HTERT RPE-1 (cell line): Measurements from ENCODE around the gene AKR1C3.
"Not testable (repeated sequence)": the region's sequence is repeated elsewhere in the genome, so short reads cannot be mapped to it uniquely, and the experiment has no call there.

ENCODE experiments used
- in situ Hi-C: fragments of 300-500 bp; cut with MboI; formaldehyde crosslinking; loops from 4 replicates; pipeline ENCODE4 v1.14.3; 2020; ENCODE audit warnings: low sequenced_read_pairs

The AKR1C3 gene

DNA sequence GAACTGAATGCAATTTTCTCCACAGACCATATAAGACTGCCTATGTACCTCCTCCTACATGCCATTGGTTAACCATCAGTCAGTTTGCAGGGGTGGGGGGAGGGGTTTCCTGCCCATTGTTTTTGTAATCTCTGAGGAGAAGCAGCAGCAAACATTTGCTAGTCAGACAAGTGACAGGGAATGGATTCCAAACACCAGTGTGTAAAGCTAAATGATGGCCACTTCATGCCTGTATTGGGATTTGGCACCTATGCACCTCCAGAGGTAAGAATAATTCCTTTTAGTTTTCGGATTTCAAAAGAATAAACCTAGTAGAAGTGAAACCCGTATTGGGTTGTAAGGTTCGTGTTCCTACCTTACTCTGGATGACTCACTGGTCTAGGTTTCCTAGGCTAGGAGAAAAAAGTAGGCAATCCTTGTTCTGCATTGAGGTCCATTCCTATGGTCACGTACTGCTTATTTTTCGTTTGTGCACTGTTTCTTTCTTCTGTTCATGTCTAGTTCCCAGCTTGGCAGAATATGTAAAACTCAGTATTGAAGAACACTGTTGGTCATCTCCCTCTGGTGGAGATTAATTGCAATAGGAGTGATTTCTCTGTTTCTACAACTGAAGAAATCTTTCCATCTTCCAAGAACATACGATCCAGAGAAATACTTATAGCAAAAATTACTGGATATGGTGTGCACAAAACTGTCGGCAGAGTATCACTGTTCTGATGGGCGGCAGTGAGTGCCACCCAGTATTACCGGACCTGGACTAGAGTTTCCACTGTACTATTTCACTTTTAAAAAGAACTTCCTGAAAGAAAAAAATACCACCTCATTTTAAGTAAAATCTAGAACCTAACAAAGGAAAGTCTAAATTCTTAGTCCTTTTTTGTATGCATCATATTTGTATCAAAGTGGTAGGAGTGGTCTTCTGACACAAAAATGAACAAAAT is at the start of gene AKR1C3:
Gene AKR1C3 (plus strand): TSS at position 150 of the 941 bp plus-strand sequence. CDS start 31 bp downstream, at position 181.
- in situ Hi-C loops: no loop called here

DNA sequence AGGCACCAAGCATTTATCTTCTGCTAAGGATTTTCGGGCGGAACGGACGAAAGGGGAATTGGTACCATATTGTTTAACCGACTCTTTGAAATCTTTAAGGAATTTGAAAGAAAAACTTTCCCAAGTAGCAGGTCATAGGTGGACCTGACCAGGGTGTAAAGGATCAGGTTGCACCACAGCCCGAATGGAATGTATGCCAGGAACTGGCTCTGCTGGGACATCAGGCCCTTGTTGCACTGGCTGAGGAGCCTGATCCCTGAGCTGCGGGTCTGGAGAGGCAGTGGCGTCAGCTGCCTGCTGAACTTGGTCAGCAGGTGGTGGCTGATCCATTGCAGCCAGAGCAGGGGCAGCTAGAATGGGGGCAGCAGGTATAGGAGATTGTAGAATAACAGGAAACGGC is 49.1 kb upstream of the AKR1C3 start:
- in situ Hi-C loops: no loop called here

DNA sequence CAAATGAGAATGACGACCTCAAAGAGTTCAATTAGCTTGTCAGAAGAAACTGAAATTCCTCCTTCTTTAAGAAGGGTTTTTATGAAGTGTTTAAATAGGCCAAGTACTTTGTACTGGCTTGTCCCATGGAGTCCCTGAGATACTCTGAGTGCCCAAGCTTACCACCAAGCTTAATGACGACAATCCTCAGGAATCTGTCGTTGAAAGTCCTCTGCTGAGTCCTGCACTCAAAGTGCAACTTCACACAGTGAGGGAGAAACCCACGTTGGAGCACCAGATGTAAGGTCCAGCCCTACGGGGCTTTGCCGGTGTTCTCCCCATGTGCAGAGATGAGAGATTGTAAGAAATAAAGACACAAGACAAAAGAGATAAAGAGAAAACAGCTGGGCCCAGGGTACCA is 47.8 kb upstream of the AKR1C3 start:
- in situ Hi-C loops: no loop called here

DNA sequence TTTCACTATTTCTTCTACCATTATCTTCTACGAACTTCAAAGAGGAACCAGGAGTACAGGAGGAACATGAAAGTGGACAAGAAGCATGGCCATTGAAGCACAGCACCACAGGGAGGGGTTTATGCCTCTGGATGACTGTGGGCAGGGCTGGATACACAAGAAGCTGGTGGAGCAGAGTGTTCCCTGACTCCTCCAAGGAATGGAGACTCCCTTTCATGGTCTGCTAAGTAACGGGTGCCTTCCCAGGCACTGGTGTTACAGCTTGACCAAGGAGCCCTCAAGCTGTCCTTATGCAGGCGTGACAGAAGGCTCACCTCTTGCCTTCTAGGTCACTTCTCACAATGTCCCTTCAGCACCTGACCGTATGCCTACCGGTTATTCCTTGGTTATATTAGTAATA is 47.2 kb upstream of the AKR1C3 start:
- in situ Hi-C loops: not testable (repeated sequence)

DNA sequence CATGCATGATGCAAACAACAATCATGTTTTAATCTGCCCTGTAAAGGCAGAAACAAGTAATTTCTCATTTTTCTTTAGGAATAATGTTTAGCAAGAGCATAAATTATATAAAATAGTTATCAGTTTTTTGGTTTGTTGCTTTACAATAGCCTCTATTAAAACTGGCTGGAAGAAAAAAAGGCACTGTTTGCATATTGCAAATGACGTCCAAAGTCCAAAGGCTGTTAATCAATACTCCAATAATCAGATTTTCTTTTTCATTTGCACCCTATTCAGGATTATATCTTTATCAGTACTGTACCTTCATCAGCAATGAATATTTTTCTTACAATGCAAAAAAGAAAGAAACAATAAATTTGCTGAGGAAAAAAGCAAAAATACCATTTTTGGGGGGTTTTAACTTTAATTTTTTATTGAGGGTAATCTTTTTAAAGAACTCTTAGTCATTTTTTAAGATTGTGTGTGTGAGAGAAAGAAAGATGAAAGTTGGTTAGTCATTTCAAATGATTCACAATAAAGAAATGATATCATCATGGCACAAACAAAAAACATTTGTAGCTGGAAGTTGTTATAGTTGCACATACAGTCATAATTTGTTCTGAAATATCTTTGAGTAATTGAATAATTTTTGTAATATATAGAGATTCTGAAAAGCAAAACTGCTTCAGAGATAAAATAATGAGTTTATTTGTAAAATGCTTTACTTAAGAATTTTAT is 46.1 kb upstream of the AKR1C3 start:
- in situ Hi-C loops: no loop called here

DNA sequence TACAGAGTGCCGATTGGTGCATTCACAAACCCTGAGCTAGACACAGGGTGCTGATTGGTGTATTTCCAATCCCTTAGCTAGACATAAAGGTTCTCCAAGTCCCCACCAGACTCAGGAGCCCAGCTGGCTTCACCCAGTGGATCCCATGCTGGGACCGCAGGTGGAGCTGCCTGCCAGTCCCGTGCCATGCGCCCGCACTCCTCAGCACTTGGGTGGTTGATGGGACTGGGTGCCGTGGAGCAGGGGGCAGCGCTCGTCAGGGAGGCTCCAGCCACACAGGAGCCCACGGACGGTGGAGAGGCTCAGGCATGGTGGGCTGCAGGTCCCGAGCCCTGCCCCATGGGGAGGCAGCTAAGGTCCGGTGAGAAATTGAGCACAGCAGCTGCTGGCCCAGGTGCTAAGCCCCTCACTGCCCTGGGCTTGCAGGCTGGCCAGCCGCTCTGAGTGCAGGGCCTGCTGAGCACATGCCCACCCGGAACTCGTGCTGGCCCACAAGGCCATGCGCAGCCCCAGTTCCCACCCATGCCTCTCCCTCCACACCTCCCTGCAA is 41.2 kb upstream of the AKR1C3 start:
- in situ Hi-C loops: not testable (repeated sequence)

DNA sequence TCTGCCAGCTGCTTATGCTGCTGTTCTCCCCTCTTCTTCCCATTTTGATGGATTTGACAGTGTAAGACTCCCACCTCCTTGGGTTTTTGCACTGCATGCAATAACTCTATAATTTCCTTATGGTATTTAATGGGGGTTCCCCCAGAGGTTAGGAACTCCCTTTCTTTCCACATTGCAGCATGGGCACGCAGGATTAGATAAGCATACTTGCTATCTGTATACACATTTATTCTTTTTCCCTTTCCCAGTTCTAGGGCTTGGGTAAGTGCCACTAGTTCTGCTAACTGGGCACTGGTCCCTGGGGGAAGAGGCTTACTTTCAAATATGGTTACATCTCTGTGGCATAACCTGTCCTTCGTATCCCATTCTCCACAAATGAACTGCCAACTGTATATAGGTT is 39.4 kb upstream of the AKR1C3 start:
- in situ Hi-C loops: not testable (repeated sequence)

DNA sequence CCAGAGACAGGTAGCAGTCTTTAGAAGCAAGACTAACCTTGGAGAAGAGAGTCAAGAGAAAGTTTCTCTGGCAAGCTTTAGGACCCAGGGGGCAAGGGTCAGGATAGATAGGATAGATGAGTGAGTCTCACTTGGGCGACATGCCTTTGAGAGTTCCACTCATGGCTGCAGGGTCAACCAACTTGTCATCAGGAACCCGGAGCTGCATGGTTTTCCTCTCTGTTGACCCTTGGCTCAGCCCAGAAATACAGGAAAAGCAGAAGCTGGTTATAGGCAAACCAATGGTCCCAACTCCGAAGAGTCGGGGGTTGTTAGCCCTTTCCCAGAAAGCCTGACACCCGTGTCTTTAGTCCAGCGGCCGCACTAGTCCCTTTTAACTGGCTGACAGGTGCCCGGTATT is 34.9 kb upstream of the AKR1C3 start:
- in situ Hi-C loops: not testable (repeated sequence)

DNA sequence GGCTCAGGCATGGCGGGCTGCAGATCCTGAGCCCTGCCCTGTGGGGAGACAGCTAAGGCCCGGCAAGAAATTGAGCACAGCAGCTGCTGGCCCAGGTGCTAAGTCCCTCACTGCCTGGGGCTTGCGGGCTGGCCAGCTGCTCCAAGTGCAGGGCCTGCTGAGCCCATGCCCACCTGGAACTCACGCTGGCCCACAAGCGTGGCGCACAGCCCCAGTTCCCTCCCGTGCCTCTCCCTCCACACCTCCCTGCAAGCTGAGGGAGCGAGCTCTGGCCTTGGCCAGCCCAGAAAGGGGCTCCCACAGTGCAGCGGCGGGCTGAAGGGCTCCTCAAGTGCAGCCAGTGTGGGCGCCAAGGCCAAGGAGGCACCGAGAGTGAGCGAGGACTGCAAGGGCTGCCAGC is 33.4 kb upstream of the AKR1C3 start:
- in situ Hi-C loops: not testable (repeated sequence)

DNA sequence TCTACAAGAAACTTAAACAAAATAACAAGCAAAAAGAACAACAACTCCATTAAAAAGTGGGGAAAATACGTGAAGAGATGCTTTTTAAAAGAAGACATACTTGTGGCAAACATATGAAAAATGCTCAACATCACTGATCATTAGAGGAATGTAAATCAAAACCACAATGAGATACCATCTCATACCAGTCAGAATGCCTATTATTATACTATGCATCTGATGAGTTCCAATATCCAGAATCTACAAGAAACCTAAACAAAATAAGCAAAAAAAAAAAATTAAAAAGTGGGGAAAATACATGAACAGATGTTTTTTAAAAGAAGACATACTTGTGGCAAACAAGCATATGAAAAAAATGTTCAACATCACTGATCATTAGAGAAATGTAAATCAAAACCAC is 29.6 kb upstream of the AKR1C3 start:
- in situ Hi-C loops: no loop called here

DNA sequence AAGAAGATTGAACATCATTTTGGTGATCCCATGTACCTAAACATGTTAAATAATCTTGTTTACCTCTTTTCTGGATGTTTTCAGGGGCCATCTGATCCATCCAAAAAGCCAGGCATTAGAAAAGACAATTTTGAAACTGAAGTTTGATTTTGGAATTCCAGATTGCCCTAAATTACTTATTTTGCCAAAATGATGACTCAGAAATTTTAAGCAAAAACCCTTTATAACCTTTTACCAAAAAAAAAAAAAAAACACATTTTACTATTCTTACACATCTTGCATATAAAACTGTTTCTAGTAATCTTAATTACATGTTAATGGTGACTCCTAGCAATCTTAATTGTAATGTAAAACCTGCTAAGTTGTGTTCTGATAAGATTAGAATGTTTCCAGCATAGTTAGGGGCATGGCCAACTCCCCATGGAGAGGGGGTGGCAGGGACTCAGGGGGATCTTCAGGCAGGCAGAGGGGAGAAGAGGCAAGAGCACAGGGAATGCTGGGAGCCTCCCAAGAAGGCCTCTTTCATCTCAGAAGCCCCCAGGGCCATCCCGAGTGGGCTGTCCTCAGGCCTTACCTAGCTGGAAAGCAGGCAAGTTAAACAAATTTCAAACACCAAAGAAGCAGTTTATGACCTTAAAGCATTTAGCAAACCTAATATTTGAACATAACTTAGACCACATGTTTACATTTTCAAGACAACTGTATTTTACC is 25.8 kb upstream of the AKR1C3 start:
- in situ Hi-C loops: no loop called here

DNA sequence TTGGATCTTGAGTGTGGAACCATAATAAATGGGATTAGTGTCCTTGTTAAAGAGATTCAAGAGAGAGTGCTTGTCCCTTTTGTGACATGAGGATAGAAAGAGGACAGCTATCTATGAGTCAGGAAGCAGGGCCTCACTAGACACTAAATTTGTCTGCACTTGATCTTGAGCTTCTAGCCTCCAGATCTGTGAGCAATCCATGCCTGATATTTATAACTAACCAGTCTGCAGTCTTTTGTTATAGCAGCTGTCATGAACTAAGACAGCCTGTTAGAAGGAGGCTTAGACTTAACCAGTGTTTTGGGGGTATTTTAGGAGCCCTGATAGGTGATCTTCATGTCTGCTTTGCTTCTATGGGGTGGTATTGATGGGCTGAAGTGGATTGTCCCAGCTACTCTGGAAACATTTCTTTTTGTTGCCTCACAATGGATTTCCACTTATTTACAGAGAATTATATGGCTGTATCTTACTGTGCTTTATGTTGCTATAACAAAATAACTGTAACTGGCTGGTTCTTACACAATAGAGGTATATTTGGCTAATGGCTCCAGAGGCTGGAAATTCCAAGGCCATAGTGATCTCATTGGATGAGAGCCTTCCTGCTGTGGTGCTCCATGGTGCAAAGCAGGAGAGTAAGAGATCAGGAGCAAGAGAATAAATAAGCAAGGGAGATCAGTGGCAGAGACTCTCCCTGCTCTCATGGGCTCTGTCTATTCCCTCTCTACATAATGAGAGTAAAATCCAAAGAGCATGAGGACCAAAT is 23.4 kb upstream of the AKR1C3 start:
- in situ Hi-C loops: no loop called here

DNA sequence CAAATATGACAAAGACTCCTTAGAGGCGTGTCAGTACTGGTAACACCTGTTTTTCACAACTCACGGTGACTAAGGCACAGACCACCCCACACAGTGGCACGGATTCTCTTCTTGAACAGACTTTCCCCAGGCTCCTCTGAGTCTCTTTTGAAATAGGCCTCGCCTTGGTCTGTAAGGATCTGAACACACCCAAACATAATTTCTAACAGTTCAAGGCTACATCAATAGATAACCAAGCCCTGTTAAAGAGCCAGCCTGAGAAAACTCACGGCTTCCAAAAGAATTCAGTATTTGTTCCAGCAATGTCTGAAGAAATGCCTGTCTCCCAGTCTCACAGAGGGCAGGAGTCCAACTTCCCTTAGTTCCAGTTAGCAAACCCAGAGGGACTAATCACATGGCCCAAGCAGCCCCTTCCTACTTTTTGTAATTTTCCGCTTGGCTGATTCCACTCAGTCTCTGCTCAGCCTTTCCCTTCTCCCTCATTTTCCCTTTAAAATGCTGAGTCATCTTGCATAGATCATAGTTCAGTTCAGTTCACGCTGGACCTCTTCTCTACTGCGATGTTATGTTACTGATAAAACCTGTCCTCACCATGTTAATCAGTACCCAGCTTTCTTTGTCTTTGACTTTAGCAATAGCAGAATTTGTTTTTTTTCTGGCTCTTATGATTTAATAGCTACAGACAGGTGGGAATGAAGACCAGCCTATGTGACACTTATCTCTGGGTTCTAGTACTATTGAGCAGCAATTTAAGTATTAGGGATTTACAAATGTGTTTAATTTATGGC is 22.6 kb upstream of the AKR1C3 start:
- in situ Hi-C loops: no loop called here

DNA sequence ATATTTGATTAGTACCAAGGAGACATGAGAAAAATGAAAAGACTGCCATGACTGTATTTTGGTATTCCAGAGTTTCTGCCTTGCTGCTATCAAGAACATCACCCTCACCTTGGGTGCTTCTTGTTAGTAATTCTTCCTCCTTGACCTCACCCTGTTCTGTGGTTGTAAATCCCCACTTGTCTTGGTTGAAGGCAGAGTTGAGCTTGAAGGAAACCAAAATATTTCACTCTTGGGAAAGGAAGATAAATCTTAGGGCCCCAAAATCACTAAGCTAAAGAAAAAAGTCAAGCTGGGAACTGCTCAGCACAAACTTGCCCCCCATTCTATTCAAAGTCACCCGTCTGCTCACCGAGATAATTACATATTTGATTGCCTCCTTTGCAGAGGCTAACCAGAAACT is 20.6 kb upstream of the AKR1C3 start:
- in situ Hi-C loops: no loop called here

DNA sequence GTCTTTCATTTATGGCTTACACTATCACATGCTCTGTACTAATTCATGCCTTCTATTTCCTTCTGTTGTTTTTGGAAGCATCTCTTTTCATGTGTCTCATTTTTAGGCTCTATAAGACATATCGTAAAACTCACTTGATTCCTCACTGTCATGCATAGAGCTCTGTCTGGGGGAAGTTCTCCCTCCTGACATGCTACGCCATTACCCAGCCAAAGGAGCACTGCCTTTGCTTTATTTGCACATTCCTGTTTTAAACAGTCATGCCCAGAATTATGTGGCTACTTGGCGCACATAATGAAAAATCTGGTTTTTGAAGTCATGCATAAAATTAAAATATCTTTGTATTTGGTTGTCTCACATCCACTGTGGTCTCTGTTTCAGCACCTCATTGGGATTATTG is 17.6 kb upstream of the AKR1C3 start:
- in situ Hi-C loops: no loop called here

DNA sequence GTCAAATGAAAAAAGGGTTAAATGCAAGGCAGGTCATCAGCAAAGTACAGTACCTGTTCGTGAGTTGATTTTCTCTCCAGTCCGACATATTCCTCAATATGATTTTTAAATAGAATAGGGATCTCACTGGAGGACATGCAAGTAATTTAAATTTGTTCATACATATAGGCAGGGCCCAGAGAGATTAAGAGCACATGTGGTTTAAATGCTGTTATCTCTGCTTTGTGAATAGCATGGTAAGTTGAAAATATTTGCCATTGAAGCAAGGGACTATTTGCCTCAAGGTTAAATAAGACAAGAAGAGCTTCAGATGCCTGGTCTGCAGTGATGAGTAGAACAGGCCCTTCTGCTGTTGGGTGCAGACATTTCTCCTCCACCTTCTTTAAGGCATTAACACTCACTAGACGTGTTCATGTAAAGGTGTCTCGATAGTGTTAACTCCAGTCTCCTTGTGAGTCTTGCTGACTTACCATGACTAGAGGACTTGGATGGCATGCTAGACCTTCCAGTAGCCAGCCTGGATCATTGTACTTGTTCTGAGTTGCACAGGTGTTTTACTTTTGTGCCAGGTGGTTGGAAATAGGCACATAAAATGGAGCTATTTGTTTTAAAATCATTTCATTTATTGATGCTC is 15.6 kb upstream of the AKR1C3 start:
- in situ Hi-C loops: no loop called here

DNA sequence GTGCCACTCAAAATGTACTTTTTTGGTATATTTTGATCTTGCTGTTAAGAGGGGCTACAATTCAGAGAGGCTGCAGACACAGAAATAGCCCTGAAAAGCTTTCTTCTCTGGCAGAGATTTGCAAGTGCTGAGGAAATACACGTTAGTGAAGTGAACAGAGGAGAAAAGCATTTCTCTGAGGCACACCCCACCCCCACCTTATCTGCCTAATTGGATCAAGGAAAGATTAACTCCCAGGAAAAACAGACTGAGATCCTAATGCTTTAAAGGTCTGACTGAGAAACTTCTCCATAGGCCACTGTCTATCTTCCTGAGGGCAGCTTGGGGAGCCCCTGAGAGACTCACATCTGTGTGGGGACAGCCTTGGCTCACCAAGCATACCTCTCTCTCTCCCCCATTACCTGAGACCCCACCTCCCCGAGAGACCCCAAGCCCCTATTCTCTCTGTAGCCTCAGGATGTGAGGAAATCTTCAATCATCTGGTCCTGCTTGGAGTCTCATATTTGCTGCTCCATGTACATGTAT is 14.8 kb upstream of the AKR1C3 start:
- in situ Hi-C loops: no loop called here

DNA sequence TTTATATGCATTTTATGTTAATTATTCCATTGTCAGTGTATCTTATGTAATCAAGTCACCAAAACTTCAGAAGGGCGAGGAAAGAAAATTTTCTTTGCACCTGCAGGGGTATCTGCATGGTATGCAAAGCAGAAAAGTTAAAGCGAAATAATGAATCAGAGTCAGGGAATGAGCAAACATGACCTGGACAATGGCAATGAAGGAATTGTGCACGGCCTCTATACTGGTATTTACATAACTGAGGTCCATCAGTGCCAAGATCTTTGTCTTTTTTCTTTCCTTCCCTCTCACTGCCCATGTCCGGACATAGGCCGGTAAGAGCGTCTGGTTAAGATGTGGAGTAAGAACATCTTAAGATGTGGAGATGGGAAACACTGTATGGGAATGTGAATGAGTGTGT is 14.4 kb upstream of the AKR1C3 start:
- in situ Hi-C loops: no loop called here

DNA sequence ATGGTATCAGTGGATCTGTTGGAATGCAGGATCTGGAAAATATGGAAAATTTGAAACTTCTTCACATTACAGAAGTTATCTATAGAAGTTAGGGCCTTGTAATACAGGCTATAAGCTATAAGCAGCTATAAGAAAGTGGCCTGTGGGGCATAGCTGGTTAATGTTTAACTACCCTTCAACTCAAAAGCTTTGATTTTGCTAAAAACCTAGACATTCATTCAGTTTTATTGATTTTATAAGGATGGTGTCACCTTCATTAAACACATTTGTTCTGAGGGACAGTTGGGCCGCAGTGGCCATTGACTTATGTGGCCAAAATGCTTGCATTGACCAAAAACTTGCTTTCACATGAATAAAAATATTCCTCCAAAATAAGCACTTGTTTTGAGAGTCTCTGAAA is 13.1 kb upstream of the AKR1C3 start:
- in situ Hi-C loops: no loop called here
